Suppressor macrophage treated with lipopolysaccharide for 1 hour (primary cell): Measurements from ENCODE around the gene NMRAL1.
A peak's percentile ranks its signal among the peaks of the same experiment; 100 is the strongest.

ENCODE experiments used
- DNase-seq, 3 donors: peaks; one replicate each; pipeline ENCODE4 v3.0.0-alpha.2; 2020 to 2022

Gene NMRAL1

DNA sequence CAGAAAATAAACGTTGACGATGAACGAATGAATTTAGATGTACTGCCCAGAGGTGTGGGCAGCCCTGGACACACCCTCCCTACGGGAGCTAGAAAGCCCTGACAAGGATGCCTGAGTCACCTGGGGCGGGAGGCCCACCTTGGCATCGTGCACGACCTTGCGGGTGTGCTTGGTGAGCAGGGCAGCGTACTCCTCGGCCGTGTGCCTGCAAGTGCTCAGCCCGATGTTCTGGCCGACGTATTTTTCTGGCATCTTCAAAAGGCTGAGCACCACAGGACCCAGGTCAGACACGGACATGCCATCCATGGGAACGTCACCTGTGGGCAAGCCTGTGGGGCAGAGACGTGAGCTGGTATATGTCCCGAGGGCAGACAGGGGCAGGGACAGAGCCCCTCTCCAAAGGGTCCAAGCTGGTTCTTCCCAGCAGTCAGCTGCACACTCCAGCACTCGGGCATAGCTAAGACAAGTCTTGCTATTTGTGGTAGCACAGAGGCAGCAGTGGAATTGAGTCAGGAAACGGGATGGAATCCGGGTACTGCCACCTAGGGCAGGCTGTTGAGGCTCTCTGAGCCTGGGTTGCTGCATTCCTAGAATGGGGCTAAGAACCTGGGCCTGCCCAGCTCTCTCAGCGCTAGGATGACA is 10.8 kb downstream of the NMRAL1 start:
- DNase-seq, result no peak

DNA sequence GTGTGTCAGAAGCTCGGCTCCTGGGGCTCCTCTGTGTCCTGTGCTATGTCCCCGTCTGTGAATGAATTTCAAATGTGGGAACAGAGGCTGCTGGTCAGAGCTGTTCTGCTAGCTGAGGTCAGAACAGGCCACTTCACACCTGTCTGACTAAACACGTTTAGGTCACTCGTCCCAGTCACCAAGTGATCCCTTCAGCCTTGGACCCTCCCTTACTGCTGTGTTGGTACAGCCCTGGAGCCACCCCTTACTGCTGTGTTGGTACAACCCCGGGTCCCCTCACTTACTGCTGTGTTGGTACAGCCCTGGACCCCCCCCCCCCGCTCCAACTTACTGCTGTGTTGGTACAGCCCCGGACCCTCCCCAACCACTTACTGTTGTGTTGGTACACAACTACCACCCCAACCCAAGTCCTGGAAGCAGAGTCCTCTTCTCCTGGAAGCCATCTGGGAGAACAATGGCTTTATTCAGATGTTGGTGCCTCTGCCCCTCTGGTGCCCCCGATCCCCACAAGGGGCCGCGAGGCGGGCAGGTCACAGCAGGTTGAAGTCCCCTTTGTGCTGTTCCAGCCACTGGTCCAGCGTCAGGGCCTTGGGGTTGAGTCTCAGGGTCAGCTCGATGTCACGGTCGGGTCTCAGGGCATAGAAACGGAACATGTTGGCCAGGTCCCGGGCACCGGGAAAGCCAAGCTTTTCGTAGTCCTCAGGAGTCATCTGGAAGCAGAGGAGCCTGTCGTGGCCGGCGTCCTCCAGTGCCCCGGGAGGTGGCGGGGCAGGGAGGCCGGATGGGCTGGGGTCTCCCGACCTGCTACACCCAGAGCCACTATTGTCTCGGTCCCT is 13.0 kb downstream of the NMRAL1 start:
- no peak for DNase-seq

DNA sequence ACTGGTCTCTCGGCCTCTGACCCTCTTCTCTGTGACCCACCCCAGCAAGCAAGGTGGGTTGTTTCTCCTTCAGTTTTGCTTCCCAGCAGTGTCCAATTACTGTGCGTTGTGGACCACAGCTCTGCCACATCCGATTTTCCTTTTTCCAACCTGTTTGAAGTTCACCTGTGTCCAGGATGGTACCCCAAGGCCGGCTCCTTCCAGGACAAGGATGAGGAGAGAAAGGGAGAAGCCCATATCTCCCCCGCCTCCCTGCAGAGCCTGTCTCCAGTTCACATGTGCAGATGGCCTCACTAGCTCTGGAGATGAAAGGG is 13.5 kb downstream of the NMRAL1 start:
- no peak for DNase-seq

DNA sequence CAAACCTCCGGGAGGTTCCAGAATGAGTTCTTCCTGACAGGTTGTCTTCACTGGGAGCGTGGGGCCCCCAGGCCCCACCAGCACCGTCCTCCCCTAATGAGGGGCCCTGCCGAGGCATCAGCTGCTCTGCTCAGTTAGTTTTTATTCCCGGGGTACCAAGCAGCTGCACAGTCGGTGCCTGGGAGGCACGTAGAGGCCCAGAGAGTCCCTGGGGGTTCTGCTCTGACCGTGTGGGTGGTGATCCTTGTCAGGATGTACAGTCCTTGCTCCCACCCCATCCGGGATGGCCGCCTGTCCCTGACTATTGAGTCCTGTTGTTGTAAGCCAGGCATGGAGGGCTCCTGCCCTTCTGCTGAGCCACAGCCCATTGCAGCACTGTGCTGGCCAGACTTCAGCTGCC is 18.5 kb downstream of the NMRAL1 start:
- peak in 1 of 3 donors; percentile 7 for DNase-seq

DNA sequence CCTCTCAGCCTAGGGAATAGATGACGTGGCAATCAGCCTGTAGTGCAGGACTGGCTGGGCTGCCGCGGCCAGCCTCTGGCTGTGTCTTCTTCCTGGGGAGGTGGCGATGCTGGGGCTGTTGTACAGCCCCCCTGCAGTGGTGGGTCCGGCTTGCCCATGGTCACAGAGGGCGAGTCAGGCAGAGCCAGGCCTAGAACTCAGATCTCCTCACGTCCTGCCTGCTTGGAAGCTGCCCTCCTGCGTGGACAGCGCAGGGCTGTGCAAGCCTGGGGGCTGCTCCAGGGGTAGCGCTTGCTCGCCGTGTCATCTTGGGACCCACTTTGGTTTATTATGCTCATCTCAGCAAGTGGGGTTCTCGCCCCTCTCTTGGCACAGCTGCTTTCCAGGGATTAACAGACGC is 19.3 kb downstream of the NMRAL1 start:
- peak in 1 of 3 donors; percentile 3 for DNase-seq

DNA sequence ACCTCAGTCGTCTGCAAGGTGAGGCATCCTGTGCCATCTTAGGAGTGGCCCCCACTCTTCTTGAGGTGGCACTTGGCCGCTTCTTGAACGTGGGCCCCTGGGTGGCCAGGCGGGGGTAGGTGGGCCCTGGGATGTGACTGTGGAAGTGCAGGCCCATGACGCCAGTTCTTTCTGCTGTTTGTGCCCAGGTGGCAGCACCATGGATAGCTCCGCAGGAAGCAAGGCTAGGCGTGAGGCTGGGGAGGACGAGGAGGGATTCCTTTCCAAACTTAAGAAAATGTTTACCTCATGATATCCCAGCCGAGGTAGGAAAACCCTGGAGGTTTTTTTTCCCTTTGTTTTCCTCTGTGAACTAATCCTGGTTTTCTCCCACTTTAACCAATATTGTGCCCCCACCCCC is 19.8 kb downstream of the NMRAL1 start:
- peak in 1 of 3 donors; percentile 5 for DNase-seq

- DNase-seq, result peak in 2 of 3 donors; percentile 10 to 19
Measured at GRCh38 chr16:4452674-4453073, 21.8 kb downstream of the NMRAL1 start.

- DNase-seq, result no peak
Measured at GRCh38 chr16:4450931-4451519, 23.4 kb downstream of the NMRAL1 start.

GRCh38 chr16:4450430-4450829 is 24.0 kb downstream of the NMRAL1 start:
- no peak for DNase-seq

- DNase-seq, result no peak
Measured at GRCh38 chr16:4443986-4444385, 30.4 kb downstream of the NMRAL1 start.

DNA sequence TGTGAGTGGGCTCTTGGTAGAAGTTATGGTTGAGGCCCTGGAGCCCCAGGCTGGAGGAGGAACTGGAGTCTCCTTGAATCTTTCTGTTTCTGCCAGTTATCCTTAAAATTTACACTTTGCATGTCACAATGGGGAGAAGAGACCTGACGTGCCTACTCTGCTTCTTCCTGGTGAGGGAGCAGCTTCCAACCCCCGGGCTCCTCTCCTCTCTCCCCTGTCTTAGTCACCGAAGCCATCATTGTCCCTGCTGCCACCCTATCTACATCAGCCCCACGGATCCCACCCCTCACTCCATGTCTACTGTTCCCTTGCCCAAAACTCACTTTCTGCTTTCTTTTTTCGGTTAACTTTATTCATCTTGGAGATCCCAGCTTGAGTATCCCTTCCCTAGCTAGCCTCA is 31.2 kb downstream of the NMRAL1 start:
- DNase-seq, result peak in 1 of 3 donors; percentile 6

DNA sequence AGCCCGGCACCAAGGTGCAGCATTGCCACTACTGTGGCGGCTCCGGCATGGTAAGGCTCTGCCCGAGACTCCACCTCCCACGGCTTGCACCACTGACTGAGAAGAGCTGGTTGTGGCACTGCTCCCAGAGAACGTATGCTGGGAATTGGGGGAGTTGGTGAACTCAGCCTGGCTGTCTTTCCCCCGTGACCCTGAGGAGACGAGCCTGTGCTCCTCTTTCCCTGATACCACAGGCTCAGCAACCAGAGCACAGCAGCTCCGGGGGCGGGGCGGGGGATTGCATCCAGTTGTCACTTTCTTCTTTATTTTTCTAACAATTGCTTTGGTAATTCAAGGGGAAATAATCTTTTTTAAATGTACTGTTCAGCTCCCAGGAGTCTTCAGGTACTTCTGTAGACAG is 32.1 kb downstream of the NMRAL1 start:
- peak in 1 of 3 donors; percentile 8 for DNase-seq

DNA sequence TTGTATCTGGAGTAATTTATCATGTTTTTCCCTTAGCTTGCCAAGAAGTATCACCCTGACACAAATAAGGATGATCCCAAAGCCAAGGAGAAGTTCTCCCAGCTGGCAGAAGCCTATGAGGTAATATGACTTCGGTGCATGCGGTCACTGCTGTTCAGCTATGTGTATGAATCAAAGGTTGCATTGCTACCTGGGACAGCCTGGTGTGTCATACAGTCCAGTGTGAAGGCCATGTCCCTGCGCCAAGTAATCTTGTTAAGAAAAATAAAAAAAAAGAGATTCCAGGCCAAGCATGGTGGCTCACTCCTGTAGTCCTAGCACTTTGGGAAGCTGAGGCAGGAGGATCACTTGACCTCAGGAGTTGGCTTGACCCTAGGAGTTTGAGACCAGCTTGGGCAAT is 37.1 kb downstream of the NMRAL1 start:
- peak in 1 of 3 donors; percentile 9 for DNase-seq

DNA sequence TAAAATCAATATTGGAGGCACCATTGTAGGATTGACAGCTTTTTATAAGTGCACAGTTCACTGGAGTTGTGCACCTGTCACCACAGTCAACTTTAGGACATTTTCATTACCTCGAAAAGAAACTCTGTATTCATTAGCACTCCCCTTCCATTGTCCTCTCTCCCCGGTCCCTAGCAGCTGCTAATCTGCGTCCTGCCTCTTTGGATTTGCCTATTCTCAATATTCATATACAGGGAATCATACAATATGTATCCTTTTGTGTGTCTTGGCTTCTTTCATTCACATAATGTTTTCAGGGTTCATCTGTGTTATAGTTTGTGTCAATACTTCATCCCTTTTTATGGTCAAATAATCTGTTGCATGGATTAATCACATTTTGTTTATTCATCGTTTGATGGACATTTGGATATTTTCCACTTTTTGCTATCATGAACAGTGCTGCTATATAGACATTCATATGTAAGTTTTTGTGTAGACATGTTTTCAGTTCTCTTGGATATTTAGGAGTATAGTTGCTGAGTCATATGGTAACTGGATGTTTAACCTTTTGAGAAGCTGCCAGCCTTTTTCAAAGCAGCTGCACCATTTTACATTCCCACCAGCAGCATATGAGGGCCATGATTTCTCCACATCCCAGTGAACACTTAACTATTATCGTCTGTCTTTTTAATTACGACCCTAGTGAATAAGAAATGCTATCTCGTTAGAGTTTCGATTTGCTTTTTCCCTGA is 38.9 kb downstream of the NMRAL1 start:
- no peak for DNase-seq

GRCh38 chr16:4433914-4434787 is 40.3 kb downstream of the NMRAL1 start:
- peak in 1 of 3 donors; percentile 13 for DNase-seq

DNA sequence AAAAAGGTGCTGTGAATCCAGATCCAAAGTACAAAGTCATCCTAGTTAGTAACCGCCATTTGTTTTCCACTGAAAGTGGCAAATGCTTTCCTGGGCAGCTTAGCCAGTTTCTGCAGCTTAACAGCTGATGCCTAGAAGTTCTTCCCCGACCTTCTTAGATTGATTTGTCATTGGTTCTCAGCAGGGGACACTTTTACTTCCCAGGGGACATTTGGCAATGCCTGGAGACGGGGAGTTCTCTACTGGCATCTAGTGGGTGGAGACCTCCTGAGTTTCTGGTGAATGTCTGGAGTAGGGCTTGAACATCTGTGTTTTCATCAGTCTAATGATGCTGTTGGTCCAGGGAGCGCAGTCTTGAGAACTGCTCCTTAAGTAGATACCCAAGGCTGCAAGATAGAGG is 41.2 kb downstream of the NMRAL1 start:
- no peak for DNase-seq

DNA sequence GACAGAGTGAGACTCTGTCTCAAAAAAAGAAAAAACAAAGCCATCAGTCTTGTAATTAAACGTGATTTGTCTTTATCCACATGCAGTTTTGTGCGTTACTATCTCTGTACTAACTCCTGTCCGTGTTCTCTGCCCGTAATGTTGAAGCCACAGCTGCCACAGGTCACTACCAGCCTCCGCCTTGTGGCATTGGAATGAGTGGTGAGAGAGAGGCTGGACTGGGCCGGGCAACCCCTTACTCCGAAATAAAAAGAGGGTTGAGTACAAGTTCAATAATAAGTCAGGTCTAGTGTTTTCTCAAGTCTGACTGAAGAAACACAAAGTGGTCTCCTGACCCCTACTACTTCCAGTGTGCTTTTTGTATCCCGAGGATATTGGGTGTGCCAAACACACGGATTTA is 43.4 kb downstream of the NMRAL1 start:
- DNase-seq, result peak in 1 of 3 donors; percentile 12

- no peak for DNase-seq
Measured at GRCh38 chr16:4428500-4428899, 45.9 kb downstream of the NMRAL1 start.

DNA sequence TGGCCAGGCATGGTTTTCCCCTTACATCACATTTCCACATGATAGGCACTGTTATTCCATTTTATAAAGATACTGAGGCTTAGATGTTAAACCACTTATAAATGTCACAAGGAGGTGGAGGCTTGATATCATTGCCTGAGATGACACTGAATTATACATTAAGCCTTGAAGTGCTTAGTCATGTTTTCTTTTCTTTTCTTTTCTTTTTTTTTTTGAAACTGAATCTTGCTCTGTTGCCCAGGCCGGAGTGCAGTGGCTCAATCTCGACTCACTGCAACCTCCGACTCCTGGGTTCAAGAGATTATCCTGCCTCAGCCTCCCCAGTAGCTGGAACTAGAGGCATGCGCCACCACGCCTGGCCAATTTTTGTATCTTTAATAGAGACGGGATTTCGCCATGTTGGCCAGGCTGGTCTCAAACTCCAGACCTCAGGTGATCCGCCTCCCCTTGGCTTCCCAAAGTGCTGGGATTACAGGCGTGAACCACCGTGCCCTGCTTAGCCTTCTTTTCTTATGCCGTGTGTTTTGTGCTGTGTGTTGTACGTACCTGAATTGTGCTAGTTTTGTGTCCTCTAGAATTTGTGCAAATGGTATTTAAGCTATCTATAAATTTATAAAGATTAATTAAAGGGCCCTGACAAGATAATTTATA is 47.6 kb downstream of the NMRAL1 start:
- DNase-seq, result no peak

GRCh38 chr16:4426021-4426684 is 48.3 kb downstream of the NMRAL1 start:
- peak in 2 of 3 donors; percentile 12 to 43 for DNase-seq

DNA sequence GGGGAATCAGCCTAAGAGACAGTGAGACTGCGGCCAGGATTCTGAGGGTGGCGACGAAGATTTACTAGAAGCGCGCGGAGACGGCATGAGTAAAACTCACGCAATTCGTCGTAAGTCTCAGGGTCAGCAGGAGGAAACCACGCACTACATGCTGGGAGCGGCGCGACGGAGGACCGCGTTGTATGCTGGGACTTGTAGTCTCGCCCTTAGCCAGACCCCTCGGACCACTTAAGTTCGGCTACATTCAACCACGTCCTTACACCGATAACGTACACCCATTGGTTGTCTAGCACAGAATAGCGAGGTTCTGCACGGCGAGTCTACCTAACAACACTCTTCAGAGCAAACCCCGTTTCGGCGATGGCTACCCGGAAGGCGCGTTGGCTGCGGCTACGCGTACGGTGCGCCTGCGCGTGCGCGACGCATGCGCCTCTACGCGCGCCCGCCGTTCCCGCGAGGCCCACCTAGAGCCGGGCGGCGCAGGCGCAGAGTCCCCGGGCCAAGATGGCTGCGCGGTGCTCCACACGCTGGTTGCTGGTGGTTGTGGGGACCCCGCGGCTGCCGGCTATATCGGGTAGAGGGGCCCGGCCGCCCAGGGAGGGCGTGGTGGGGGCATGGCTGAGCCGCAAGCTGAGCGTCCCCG is 48.9 kb downstream of the NMRAL1 start, which contains the start of gene DNAJA3:
TSS of gene DNAJA3 (plus strand) at position 491 of the 643 bp plus-strand sequence. CDS start at position 505, 14 bp downstream.
- DNase-seq, result peak; percentile 98 to 99 (median 99)
